HG03469 (cell line): ENCODE results near the gene AKIRIN2.
"Not testable (repeated sequence)": the region's sequence is repeated elsewhere in the genome, so short reads cannot be mapped to it uniquely, and the experiment has no call there.

Experiments
- ATAC-seq: cut with Tn5 transposase; IDR thresholded peaks from one replicate; pipeline ENCODE4 v1.9.1; 2021; ENCODE audit warnings: mild to moderate bottlenecking, moderate library complexity, moderate number of reproducible peaks; ENCODE audit not compliant: unreplicated experiment

The AKIRIN2 gene

DNA sequence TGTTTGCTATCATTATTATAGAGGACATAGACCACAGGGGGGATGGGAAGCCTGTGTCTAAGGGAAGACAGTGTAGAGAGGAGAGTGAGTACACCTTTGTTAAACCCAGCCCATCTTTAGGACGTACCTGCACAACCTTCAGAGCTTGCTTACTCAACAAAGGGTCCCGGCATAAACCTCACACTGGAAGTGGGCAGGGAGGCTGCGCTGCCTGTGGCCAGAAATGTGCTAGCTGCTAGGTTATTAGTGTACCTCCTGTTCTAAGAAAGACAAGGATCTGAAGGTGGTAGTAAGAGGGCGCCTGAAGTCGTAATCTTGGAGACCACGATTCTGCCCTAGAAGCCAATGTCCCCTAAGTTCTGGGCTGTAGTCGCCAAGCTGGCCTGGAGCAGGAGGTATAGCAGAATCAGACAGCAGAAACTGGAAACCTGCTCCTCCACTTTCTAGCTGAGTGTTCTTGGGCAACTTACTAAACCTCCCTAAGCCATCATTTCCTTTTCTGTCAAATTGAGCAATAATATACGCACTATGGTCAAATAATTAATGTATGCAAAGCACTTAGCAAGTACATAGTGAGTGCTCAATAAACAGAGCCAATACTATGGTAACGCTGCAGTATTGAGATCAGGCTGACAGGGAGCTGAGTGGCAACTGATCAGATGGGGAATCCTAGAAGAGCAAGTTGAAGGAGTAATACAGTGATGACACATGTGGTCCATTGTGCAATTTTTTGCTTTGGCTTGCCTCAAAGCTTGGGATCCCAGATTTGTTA is 16.8 kb upstream of the AKIRIN2 start:
- no peak for ATAC-seq

DNA sequence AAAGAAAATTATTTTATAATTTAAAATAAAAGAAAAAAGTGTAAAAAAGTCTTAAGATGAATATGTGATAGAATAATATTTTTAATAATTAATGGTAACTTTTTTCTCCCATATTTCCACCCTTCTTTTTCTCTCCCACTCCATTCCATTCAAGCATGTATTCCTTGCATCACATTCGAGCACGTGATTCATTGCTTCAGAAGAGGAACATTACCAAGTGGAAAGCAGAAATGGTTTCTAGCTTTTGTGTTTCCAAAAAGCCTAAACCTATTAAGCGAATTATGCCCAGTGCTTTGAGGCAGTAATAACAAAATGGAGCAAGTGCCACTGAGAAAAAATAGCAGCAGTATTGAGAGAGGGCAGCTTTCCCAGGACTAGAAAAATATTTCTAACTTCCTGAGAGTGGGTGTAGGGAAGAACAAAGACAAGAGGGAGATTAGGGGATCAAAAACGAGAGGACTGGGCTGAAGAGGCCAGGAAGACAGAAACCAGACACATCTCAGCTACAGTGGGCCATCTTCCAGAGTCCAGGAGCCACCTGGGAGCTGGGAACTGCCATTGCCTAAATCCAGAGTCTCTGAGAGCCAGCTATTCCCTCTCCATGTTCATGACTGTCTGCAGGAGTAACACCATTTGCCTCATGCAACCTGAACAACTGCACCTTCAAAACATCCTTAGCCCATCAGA is 15.0 kb upstream of the AKIRIN2 start:
- no peak for ATAC-seq

DNA sequence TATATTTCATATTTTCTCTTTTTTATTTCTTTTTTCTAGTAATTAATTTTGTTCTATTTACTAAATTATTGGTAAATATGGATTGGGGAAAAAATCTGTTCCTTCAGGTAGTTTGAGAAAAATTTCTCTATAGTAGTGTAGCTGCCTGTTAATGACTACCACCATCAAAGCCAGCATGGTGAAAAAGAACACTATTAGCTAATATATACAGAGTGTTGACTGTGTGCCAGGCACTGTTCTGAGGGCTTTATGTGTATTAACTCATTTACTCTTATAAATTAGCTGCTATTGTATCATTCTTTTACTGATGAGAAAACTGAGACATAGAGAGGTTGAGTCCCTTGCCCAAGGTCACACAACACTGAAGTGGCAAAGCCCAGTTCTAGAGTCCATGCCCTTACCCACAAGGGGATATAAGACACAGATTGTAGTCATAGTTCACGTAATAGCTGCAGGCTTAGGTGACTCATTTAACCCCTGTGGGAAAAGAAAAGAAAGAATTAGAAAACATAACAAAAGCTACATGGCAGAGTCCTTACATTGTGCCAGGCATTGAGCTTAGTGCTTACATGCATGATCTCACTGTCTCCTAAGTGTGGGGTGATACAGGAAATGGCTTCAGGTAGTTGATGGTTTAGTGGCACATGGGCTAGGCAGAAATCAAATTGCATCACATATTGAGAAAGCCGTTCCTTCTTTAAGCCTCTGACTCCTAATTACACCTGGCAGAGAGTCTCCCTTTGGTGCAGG is 12.2 kb upstream of the AKIRIN2 start:
- no peak for ATAC-seq

DNA sequence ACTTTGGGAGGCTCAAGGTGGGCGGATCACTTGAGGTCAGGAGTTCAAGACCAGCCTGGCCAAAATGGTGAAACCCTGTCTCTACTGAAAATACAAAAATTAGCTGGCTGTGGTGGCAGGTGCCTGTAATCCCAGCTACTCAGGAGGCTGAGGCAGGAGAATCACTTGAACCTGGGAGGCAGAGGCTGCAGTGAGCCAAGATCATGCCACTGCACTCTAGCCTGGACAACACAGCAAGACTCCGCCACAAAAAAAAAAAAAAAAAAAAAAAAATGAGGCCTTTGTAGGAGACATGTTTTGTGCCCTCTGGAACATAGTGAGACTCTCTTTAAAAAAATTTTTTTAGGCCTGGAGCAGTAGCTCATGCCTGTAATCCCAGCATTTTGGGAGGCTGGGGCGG is 10.7 kb upstream of the AKIRIN2 start:
- not testable (repeated sequence) for ATAC-seq

DNA sequence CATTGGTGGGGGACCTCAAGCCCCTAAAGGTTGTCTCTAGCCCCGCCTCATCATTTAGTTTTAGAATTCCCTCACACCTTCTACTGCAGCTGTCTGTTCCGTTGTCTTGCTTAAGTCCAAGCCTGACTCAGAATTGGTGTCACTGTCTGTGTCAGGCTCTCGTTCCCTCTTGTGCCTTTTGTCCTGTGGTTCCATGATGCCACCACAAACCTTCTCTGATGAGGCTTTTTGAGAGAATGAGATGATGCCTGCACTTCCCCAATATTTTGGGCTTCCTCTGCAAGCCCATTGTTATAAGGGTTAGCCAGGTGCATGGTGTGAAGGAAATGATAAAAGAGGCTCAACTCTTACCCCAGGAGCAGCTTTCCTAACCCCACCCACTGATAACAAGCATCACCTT is 8.1 kb upstream of the AKIRIN2 start:
- no peak for ATAC-seq

DNA sequence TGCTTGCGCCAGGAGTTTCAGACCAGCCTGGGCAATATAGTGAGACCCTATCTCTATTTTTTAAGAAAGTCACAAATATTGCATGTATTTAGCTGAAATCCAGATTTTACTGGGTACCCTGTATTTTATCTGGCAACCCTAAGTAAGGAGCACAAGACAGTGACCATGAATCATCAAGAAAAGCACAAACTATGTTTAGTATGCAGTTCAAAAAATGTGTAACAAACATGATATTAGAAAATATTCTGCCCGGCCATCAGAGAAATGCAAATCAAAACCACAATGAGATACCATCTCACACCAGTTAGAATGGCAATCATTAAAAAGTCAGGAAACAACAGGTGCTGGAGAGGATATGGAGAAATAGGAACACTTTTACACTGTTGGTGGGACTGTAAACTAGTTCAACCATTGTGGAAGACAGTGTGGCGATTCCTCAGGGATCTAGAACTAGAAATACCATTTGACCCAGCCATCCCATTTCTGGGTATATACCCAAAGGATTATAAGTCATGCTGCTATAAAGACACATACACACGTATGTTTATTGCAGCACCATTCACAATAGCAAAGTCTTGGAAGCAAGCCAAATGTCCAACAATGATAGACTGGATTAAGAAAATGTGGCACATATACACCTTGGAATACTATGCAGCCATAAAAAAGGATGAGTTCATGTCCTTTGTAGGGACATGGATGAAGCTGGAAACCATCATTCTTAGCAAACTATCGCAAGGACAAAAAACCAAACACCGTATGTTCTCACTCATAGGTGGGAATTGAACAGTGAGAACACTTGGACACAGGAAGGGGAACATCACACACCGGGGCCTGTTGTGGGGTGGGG is 6.8 kb upstream of the AKIRIN2 start:
- not testable (repeated sequence) for ATAC-seq

DNA sequence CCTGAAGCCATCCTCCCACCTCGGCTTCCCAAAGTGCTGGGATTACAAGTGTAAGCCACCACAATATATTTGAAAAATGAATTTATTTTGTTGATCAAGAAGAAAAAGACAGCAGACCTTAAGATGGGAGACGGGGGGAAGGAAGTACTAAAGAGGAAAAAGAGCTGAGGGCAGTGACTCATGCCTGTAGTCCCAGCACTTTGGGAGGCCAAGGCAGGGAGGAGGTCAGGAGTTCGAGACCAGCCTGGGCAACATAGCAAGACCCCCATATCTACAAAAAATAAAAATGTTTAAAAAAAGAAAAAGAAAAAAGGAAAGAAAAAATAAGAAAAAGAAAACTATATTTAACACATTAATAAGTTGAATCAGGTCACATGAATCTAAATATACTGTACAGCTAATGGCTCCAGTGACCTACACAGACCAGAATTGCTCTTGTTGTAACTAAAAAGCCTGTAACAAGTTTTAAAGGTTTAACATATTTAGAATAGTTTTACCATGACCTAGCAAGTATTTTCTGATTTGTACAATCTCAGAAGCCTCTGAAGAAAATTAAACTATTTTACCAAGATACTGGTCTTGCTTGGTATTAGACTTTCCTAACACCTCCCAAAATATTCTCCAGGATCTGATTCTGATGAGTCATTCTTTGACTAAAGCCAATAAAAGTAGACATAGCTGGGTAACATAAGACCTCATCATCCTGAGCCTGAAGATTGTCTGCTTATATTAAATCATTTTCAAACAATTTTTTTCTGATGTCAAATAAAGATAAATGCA is 4.3 kb upstream of the AKIRIN2 start:
- no peak for ATAC-seq

DNA sequence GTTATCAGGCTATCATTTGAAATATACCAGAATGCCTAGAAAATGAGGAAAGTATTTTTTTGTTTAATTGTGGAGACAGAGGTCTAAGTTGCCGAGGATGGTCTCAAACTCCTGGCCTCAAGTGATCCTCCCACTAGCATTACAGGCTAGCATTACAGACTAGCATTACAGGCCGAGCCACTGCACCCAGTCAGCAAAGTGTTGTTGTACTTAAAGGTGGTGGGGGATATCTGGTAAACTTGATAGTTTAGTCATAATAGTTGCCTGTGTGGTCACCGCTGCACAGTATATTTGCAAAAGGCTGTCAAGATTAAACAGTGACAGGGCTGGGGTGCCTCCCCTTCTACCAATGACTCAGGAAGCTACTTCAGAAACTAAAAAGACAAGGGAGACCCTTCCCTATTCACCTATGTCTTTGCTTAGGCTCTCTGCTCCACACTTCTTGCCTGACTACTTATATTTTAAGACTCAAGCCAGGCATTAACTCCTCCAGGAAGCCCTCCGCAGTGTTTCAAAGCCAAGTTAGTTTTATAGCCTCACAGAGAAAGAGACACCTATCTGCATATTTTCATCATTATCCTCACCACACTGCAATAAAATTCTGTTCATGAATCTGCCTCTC is 3.1 kb upstream of the AKIRIN2 start:
- ATAC-seq, result peak; percentile 44

DNA sequence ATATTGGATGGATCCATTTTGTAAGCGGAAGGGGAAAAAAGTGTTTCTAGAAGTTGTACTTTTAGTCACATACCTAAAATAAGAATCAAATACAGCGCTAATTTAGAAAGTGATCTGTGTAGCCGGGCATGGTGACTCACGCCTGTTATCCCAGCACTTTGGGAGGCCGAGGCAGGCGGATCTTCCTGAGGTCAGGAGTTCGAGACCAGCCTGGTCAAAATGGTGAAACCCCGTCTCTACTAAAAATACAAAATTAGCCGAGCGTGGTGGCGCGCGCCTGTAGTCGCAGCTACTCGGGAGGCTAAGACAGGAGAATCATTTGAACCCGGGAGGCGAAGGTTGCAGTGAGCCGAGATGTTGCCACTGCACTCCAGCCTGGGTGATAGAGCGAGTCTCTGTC is 1.0 kb upstream of the AKIRIN2 start:
- ATAC-seq, result not testable (repeated sequence)

DNA sequence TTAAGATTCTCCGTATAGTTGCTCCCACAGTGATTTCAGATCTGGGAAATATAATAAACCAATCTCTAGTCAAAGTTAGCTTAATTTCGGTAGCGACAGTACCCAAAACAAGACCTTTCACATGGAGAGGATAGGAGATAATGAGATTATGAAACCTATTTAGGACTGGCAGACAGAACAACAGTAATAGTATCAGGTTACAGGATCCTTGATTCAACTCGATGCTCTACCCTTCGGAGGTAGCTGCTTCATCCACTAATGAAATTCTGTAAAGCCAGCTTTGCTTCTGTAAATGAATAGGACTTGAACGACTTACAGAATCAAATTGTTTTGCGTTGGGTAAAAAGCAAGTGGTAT is 534 bp upstream of the AKIRIN2 start:
- ATAC-seq, result no peak

DNA sequence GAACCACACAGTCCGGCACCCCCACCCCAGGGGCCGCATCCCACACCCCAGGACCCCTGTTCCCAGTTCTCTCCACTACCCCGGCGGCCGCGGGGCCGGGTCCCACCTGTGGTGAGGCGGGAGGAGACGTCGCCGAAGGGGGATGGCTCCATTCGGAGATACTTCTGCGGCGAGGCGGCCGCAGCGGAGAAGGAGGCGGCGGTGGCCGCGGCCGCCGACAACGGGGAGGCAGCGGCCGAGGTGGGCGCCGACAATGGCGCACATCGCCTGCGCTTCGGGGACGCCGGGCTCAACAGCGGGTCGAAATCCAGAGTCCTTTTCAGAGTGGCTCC is 723 bp downstream of the AKIRIN2 start:
- ATAC-seq, result no peak

DNA sequence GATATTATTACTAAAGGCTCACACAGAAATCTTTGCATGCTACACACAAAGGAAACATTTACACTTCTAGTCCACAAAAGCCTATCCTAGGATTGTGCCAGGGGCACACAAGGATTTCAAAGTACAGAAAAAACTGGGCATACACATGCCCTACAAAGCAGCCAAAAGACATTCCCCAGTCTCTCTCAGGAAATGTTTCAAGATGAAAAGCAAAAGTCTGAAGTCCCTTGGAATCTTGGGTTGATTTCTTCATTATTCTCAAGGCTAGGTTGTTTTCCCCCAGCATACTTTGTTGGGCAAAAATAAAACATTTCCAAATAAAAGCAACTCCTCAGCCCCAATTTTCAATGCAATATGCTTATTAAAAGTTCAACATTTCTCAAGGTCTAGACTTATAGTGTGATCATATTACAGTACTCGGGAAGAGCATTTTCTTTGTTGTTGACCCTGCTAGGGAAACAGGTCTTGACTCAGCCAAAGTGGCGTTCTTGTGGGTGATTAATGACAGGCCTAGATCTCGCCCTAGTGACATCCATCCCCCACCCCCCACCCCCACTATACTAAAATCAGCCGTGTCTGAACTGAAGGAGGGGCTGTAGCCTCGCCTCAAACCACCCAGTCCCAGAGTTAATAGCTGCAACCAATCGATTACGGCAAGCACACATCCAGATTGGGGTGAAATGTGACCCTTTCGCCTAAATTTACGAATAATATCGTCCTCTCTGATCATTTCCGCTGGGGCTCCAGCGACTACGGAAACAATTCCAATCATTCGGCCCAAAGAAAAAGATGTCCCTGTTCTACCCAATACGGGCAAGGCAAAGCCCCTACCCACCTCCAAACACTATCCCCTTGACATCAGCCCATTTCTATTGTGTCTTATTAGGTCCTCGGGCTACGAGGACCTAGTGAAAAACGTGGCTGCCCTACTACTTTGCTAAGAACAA is 1.4 kb downstream of the AKIRIN2 start:
- no peak for ATAC-seq

DNA sequence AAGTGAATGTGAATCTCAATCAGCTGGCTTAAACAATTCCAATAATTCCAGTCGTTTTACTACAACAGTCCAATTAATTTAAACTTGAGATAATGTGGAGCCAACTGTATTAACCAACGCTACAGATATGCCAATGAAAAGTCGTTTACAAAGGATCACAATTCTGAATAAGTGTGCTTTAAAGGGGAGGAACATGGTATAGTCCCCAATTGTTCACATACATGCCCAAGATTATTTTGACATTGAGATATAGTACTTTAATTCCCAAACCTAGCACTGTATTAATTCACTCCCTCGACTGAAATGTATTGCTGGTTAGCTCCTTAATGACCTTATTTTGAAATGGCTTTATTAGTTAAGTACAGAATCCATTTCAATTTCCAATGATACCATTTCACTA is 2.5 kb downstream of the AKIRIN2 start:
- no peak for ATAC-seq

DNA sequence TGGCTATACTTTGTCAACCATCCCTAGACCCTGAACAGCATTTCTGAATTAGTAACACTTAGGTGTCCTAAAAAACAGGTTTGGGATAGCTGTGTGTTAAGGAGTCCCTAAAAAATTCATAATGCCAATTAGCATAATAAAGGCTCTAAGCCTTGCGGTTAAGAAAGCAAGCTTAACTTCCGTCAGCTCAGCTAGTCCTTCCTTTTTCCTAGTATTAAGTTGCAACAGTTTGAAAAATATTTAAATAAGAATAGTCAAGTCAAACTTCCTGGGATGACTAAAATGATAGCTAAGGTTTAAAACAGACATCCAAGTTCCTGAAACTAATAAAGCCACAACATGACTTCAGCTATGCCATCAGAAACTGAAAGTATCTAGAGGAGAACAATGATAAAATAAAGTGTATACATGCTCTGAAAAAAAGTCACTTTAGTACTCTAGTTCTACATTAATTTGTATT is 3.5 kb downstream of the AKIRIN2 start:
- no peak for ATAC-seq

DNA sequence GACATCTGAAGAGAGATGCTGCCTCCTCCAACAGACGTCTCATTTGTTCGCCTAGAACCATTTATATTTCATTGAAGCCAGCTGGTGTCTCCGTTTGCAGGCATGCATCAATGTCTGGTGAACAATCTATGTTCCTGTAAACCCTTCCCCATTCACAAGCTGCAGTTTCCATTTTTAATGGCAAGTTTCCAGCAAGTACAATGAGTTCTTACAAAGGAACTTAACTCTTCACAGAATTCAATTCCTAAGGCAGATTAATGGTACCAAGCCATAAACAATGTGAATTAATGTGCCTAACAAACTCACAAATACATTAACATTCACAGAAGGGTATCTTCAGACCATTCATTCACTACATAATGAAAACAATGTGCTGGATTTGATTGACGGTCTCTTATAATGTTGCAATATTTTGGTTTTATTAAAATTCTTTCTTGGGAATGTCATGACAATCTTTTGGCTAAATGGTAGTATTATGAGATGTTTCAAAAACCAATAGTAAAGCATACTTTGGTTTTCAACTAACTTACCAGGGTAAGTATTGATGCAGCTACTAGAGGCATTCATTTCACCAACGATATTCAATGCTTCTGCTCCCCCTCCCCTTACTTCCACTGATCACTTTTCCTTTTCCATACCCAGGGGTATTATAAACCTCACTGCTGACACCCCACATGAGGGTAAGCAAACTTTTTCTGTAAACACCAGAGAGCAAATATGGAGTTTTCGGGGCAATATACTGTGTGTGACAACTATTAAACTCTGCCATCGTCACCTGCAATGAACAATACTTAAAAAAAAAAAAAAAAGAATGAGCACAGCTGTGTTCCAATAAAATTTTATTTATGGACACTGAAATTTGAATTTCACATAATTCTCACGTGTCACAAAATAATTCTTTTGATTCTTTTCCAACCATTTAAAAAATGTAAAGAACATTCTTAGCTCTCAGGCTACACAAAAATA is 4.2 kb downstream of the AKIRIN2 start:
- ATAC-seq, result no peak

DNA sequence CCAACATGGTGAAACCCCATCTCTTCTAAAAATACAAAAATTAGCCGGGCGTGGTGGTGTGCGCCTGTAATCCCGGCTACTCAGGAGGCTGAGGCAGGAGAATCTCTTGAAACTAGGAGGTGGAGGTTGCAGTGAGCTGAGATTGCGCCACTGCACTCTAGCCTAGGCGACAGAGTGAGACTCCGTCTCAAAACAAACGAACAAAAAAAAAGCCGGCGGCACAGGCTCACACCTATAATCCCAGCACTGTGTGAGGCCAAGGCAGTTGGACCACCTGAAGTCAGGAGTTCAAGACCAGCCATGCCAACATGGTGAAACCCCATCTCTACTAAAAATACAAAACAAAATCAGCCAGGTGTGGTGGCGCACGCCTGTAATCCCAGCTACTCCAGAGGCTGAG is 5.2 kb downstream of the AKIRIN2 start:
- not testable (repeated sequence) for ATAC-seq

DNA sequence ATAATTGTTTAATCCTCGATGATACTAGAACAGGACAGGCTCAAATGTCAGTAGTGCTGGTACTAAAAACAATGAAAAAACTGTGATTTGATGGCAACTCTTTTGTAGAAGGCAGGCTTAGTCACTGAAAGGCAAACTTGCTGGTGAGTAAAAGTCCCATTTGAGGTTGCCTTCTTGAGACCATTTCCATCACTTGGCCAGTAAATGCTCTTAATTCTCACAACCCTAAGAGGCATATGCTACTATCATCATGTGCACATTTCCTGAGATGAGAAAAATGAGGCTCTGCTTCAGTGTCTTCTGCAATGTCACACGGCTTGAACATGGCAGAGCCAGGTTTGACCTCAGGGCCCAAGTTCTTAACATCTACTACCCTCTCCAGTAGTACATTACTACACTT is 9.9 kb downstream of the AKIRIN2 start:
- no peak for ATAC-seq

DNA sequence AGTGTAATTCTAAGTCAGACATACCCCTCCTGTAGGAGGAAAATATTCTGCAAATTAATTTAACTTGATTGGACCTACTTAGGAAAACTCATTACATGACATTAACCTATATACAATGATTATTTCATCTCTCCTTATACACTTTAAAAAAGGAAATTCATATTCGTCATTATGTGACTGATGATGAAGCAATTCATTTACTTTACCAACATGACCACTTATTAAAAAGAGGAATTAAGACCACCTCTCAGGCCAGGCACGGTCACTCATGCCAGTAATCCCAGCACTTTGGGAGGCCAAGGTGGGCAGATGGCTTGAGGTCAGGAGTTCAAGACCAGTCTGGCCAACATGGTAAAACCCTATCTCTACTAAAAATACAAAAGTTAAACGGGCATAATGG is 11.6 kb downstream of the AKIRIN2 start:
- no peak for ATAC-seq
